GM12878 (cell line): ENCODE measurements around the gene CDSN. TPM values are rescaled to one million over a fixed set of nuclear protein-coding genes. Genes with fewer than 3 reads are reported as not detected.
A peak's percentile ranks its signal among the peaks of the same experiment; 100 is the strongest.
"Not testable (repeated sequence)": the region's sequence is repeated elsewhere in the genome, so short reads cannot be mapped to it uniquely, and the experiment has no call there.

Experiments used
- ATAC-seq: fragments of 200-7000 bp; cut with Tn5 transposase; 3 replicates; pipeline ENCODE4 v1.9.1; 2020; ENCODE audit warnings: mild to moderate bottlenecking, moderate library complexity
- BruUV-seq: library from RNA; stranded (reverse); fragments of 400-500 nt; replicated peaks from 2 replicates; lab custom pipeline; 2021; lab: Mats Ljungman, UMichigan
- CTCF ChIA-PET: fragments of 300-600 bp; sonication (Branson Sonifier 250); formaldehyde crosslinking; extraction: SDS; loops from one replicate; lab custom pipeline; 2021; ENCODE audit warnings: inconsistent platforms; lab: Yijun Ruan, JAX
- POLR2A ChIA-PET: fragments of 350-600 bp; formaldehyde crosslinking; extraction: SDS; loops from one replicate; lab custom pipeline; 2021; ENCODE audit warnings: inconsistent platforms; lab: Charles Lee
- RAD21 ChIA-PET: fragments of 300-600 bp; sonication (Branson Sonifier 250); formaldehyde crosslinking; loops from one replicate; lab custom pipeline; 2023; ENCODE audit warnings: antibody characterized with exemption; ENCODE audit not compliant: unreplicated experiment; lab: Charles Lee
- SMC1A ChIA-PET: fragments of 300-600 bp; sonication (Branson Sonifier 250); formaldehyde crosslinking; loops from one replicate; lab custom pipeline; 2023; ENCODE audit not compliant: unreplicated experiment, uncharacterized antibody; lab: Charles Lee
- DNase-seq: peaks from one replicate; pipeline ENCODE4 v3.0.0-alpha.2; 2011; ENCODE audit warnings: low read depth, low spot score
- FAIRE-seq: peaks from 3 replicates; lab custom pipeline; 2011; peaks lifted over from hg19 to GRCh38; lab: Jason Lieb, UNC
- H2AFZ ChIP-seq: 2 replicates; pipeline ENCODE4 v1.6.0; 2011; ENCODE audit warnings: low read depth, low read length, control low read depth; ENCODE audit not compliant: control insufficient read depth
- H3K27ac ChIP-seq: 2 replicates; pipeline ENCODE4 v1.5.1; 2011; ENCODE audit warnings: control low read depth; ENCODE audit not compliant: control insufficient read depth, insufficient read depth
- H3K27me3 ChIP-seq, 2 experiments: replicated peaks in 1 of 2; 2 replicates each; pipeline versions ENCODE4 v1.6.0 to v1.6.1; 2011; ENCODE audit warnings: low read length in 1 of 2; ENCODE audit not compliant: control insufficient read depth in 2 of 2, insufficient read depth in 2 of 2
- H3K36me3 ChIP-seq, 2 experiments: 2 replicates each; pipeline ENCODE4 v1.5.1; 2011; ENCODE audit warnings: low read length in 1 of 2; ENCODE audit not compliant: control insufficient read depth in 2 of 2, insufficient read depth in 2 of 2
- H3K4me1 ChIP-seq: 2 replicates; pipeline ENCODE4 v1.6.1; 2011; ENCODE audit warnings: mild to moderate bottlenecking, low read length, moderate library complexity, mixed read lengths; ENCODE audit not compliant: control insufficient read depth, insufficient read depth
- H3K4me2 ChIP-seq: 2 replicates; pipeline ENCODE4 v1.6.0; 2011; ENCODE audit warnings: control low read depth; ENCODE audit not compliant: control insufficient read depth, insufficient read depth
- H3K4me3 ChIP-seq: fragments of 200-600 bp; sonication (generic); 2 replicates; pipeline ENCODE4 v1.5.1; 2016
- H3K79me2 ChIP-seq: 2 replicates; pipeline ENCODE4 v1.6.0; 2011; ENCODE audit warnings: low read length; ENCODE audit not compliant: control insufficient read depth, insufficient read depth
- H3K9ac ChIP-seq: 2 replicates; pipeline ENCODE4 v1.8.0; 2011; ENCODE audit warnings: low read length, control low read depth, mixed read lengths; ENCODE audit not compliant: control insufficient read depth, insufficient read depth
- H3K9me3 ChIP-seq: replicated peaks from 3 replicates; pipeline ENCODE4 v1.5.1; 2011; ENCODE audit warnings: mild to moderate bottlenecking, low read length; ENCODE audit not compliant: control insufficient read depth, insufficient read depth
- H4K20me1 ChIP-seq: 2 replicates; pipeline ENCODE4 v1.6.0; 2011; ENCODE audit not compliant: control insufficient read depth, insufficient read depth
- ATF7 ChIP-seq: fragments of 450-650 bp; IDR thresholded peaks from 2 replicates; pipeline ENCODE4 v1.6.1; 2016; ENCODE audit warnings: low read depth, mild to moderate bottlenecking
- BACH1 ChIP-seq: fragments of 450-650 bp; IDR thresholded peaks from 2 replicates; pipeline ENCODE4 v1.6.1; 2017; ENCODE audit warnings: mild to moderate bottlenecking, borderline replicate concordance
- BHLHE40 ChIP-seq, 2 experiments: fragments of 450-650 bp in 1 of 2; IDR thresholded peaks; 2 replicates each; pipeline ENCODE4 v1.6.1; 2011 to 2017; ENCODE audit warnings: low read depth in 2 of 2, borderline replicate concordance in 1 of 2, improper control_type of control experiment in 1 of 2, low read length in 1 of 2, mild to moderate bottlenecking in 1 of 2
- DPF2 ChIP-seq: fragments of 450-650 bp; IDR thresholded peaks from 2 replicates; pipeline ENCODE4 v1.6.1; 2017; ENCODE audit warnings: mild to moderate bottlenecking
- EED ChIP-seq: sonication (generic); IDR thresholded peaks from 2 replicates; pipeline ENCODE4 v1.6.1; 2016; ENCODE audit warnings: antibody characterized with exemption, low read depth
- EGR1 ChIP-seq, 2 experiments: IDR thresholded peaks; 1 replicate in 1 of 2; 2 replicates in 1 of 2; pipeline ENCODE4 v1.6.1; 2011 to 2012; ENCODE audit warnings: low read depth in 2 of 2, low read length in 2 of 2, borderline replicate concordance in 1 of 2, mild to moderate bottlenecking in 1 of 2, moderate library complexity in 1 of 2
- HDGF ChIP-seq: fragments of 450-650 bp; IDR thresholded peaks from 2 replicates; pipeline ENCODE4 v1.6.1; 2016; ENCODE audit warnings: antibody characterized with exemption
- IKZF1 ChIP-seq: fragments of 450-650 bp; conservative IDR thresholded peaks from 2 replicates; pipeline ENCODE4 v1.6.1; 2017; ENCODE audit warnings: antibody characterized with exemption, mild to moderate bottlenecking
- IKZF2 ChIP-seq, 2 experiments: fragments of 450-650 bp; IDR thresholded peaks; 2 replicates each; pipeline ENCODE4 v1.6.1; 2017; ENCODE audit warnings: mild to moderate bottlenecking in 2 of 2, moderate library complexity in 2 of 2
- MEF2A ChIP-seq: IDR thresholded peaks from 2 replicates; pipeline ENCODE4 v1.6.1; 2011; ENCODE audit warnings: low read depth, mild to moderate bottlenecking, low read length, moderate library complexity; ENCODE audit not compliant: insufficient read depth
- MTA2 ChIP-seq: fragments of 450-650 bp; IDR thresholded peaks from 2 replicates; pipeline ENCODE4 v1.6.1; 2016; ENCODE audit warnings: low read depth, mild to moderate bottlenecking, moderate library complexity
- NBN ChIP-seq: fragments of 450-650 bp; IDR thresholded peaks from 2 replicates; pipeline ENCODE4 v1.6.1; 2016
- NR2F1 ChIP-seq: fragments of 450-650 bp; conservative IDR thresholded peaks from 2 replicates; pipeline ENCODE4 v1.6.1; 2017; ENCODE audit warnings: mild to moderate bottlenecking
- POLR2A ChIP-seq: IDR thresholded peaks from 2 replicates; pipeline ENCODE4 v1.6.1; 2011; ENCODE audit warnings: low read depth, mild to moderate bottlenecking, low read length
- POLR2AphosphoS5 ChIP-seq: IDR thresholded peaks from 2 replicates; pipeline ENCODE4 v1.6.1; 2011; ENCODE audit warnings: mild to moderate bottlenecking, low read length, inconsistent platforms
- POU2F2 ChIP-seq: IDR thresholded peaks from 3 replicates; pipeline ENCODE4 v1.6.1; 2011; ENCODE audit warnings: low read depth, mild to moderate bottlenecking, low read length, borderline replicate concordance
- RAD51 ChIP-seq: fragments of 450-650 bp; IDR thresholded peaks from 2 replicates; pipeline ENCODE4 v1.6.1; 2016; ENCODE audit warnings: moderate library complexity, mild to moderate bottlenecking, inconsistent platforms
- RUNX3 ChIP-seq: IDR thresholded peaks from 2 replicates; pipeline ENCODE4 v1.6.1; 2012; ENCODE audit warnings: low read length, inconsistent platforms
- TCF12 ChIP-seq: IDR thresholded peaks from 2 replicates; pipeline ENCODE4 v1.6.1; 2011; ENCODE audit warnings: low read depth, mild to moderate bottlenecking, low read length
- TCF3 ChIP-seq: IDR thresholded peaks from 2 replicates; pipeline ENCODE4 v1.6.1; 2012; ENCODE audit warnings: low read depth, mild to moderate bottlenecking, low read length, borderline replicate concordance; ENCODE audit not compliant: insufficient read depth
- WGBS: methylation state at CpG from one replicate; pipeline ENCODE4 v1.1.6; 2016; ENCODE audit warnings: low lambda C conversion rate; ENCODE audit not compliant: insufficient replicate concordance, insufficient coverage; ENCODE audit errors: missing lambda C conversion rate; 5-methylcytosine and 5-hydroxymethylcytosine counted together
- in situ Hi-C: fragments of 300-500 bp; cut with MboI; formaldehyde crosslinking; loops from 9 replicates; pipeline ENCODE4 v1.14.3; 2018; ENCODE audit warnings: mixed read lengths
- intact Hi-C: fragments of 100-400 bp; cut with micrococcal nuclease; formaldehyde crosslinking; loops from one replicate; pipeline ENCODE4 v1.14.2; 2022; ENCODE audit not compliant: unreplicated experiment
- polyA plus RNA-seq, 11 experiments: library from polyadenylated mRNA; depleted of rRNA in 4 of 11; unstranded in 6 of 11; stranded (reverse) in 5 of 11; fragments of >200 nt; fragmentation: Nextera tagmentation in 4 of 11; fragmentation: Illumina TruSeq in 1 of 11; extraction: Ambion mirVana in 4 of 11; extraction: Trizol in 1 of 11; gene quantifications; 1 replicate in 1 of 11; 2 replicates in 10 of 11; pipeline versions ENCODE4 v1.2.1 to v1.2.3, GENCODE V29; 2011 to 2016; ENCODE audit warnings: inconsistent platforms in 2 of 11, missing spikeins in 2 of 11, low read depth in 1 of 11
- total RNA-seq, 4 experiments: library from RNA; depleted of rRNA in 3 of 4; stranded (reverse); fragments of >200 nt in 3 of 4; fragmentation: Illumina TruSeq in 1 of 4; extraction: Trizol in 1 of 4; gene quantifications; 2 replicates each; pipeline versions ENCODE4 v1.2.1 to v1.2.3, GENCODE V29; 2013 to 2021
- TF ChIP-seq, protein P1 (sequence below): fragments of 450-650 bp; IDR thresholded peaks from 2 replicates; pipeline ENCODE4 v1.6.1; 2017; ENCODE audit warnings: low read depth, mild to moderate bottlenecking, moderate library complexity
- TF ChIP-seq, protein P2 (sequence below): fragments of 450-650 bp; IDR thresholded peaks from 2 replicates; pipeline ENCODE4 v1.6.1; 2016; ENCODE audit warnings: mild to moderate bottlenecking

CDSN gene
- total and polyA plus RNA-seq, 10 of the 15 experiments (the other 5 are each of a cell fraction or from before 2014, with no cell fraction given): 0.01 TPM; not detected in 9

DNA sequence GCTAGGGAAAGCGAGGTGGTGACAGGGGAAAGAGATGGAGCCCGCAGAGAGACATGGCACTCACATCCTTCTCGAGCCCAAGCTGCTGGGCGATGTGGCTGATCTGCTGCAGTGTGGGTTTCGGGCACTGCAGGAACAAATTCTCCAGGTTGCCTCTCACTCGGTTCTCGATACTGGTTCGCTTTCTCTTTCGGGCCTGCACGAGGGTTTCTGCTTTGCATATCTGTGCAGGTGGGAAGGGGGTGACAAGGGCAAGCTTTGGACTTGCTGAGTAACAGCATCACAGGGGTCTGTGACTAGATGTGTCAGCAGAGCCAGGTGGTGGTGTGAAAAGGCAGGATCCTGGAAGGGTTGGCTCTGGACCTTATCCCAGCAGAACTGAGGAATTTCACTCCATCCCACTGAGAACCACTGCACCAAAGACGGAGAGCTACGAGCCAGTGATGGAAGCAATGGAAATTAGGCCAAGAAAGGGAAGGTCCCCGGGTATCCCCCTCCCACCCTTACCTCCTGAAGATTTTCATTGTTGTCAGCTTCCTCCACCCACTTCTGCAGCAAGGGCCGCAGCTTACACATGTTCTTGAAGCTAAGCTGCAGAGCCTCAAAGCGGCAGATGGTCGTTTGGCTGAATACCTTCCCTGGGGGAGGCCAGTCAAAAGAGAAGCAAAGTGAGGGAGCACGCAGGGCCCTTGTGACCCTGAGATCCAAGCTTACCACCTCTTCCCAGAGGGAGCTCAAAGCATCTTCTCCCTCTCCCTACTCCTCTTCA lies 45.0 kb upstream of the CDSN start:
- Histone ChIP-seq H2AFZ (peak overlapping the region; percentile 59), H3K36me3 (peaks cover 8 to 12% of the 10 kb centered on the region in 2 experiments)
- not testable (repeated sequence) for H3K27me3 ChIP-seq
- peak; percentile 49; the same call in 1 of the 2 replicates for TF ChIP-seq BACH1
- TF ChIP-seq ATF7: 0 out of 2 replicates have a peak, but pooled peaks have one; percentile 20
- TF ChIP-seq RAD51: peak; percentile 51; the same call in 1 of the 2 replicates
- TF ChIP-seq EGR1 (IDR thresholded peaks at IDR 0.05; ENCODE audit: borderline replicate concordance in 1 of 2, low read depth in 2 of 2, low read length in 2 of 2): peak in 1 of 2 experiments; percentile 12; a peak in 1 of 3 replicates
- TF ChIP-seq TCF12: 0 out of 2 replicates have a peak, but pooled peaks have one; percentile 45
- peak; percentile 76 for TF ChIP-seq POLR2A
- TF ChIP-seq HDGF: peak; percentile 86
- TF ChIP-seq TCF3: 0 out of 2 replicates have a peak, but pooled peaks have one; percentile 53
- peak; percentile 62 for TF ChIP-seq EED
- TF ChIP-seq MEF2A: 0 out of 2 replicates have a peak, but pooled peaks have one; percentile 32
- peak; percentile 70 for TF ChIP-seq NR2F1
- TF ChIP-seq, protein P1, sequence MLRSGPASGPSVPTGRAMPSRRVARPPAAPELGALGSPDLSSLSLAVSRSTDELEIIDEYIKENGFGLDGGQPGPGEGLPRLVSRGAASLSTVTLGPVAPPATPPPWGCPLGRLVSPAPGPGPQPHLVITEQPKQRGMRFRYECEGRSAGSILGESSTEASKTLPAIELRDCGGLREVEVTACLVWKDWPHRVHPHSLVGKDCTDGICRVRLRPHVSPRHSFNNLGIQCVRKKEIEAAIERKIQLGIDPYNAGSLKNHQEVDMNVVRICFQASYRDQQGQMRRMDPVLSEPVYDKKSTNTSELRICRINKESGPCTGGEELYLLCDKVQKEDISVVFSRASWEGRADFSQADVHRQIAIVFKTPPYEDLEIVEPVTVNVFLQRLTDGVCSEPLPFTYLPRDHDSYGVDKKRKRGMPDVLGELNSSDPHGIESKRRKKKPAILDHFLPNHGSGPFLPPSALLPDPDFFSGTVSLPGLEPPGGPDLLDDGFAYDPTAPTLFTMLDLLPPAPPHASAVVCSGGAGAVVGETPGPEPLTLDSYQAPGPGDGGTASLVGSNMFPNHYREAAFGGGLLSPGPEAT: peak; percentile 81
- TF ChIP-seq IKZF1: peak; percentile 72
- peak; percentile 74; the same call in 1 of the 2 replicates for TF ChIP-seq NBN
- TF ChIP-seq POLR2AphosphoS5: peak; percentile 69; the same call in 1 of the 2 replicates
- TF ChIP-seq POU2F2: peak; percentile 93
- TF ChIP-seq IKZF2 (IDR thresholded peaks at IDR 0.05): peak; percentile 54 to 61
- TF ChIP-seq, protein P2, sequence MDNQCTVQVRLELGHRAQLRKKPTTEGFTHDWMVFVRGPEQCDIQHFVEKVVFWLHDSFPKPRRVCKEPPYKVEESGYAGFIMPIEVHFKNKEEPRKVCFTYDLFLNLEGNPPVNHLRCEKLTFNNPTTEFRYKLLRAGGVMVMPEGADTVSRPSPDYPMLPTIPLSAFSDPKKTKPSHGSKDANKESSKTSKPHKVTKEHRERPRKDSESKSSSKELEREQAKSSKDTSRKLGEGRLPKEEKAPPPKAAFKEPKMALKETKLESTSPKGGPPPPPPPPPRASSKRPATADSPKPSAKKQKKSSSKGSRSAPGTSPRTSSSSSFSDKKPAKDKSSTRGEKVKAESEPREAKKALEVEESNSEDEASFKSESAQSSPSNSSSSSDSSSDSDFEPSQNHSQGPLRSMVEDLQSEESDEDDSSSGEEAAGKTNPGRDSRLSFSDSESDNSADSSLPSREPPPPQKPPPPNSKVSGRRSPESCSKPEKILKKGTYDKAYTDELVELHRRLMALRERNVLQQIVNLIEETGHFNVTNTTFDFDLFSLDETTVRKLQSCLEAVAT: 0 out of 2 replicates have a peak, but pooled peaks have one; percentile 52
- TF ChIP-seq BHLHE40 (IDR thresholded peaks at IDR 0.05; ENCODE audit: borderline replicate concordance in 1 of 2, low read depth in 2 of 2, low read length in 1 of 2): peak in 1 of 2 experiments; percentile 82; a peak in 3 of 4 replicates
- 0 out of 2 replicates have a peak, but pooled peaks have one; percentile 9 for TF ChIP-seq MTA2
- peak; percentile 21; the same call in 1 of the 2 replicates for TF ChIP-seq RUNX3
- TF ChIP-seq DPF2: 0 out of 2 replicates have a peak, but pooled peaks have one; percentile 33
- TF ChIP-seq, all 136 proteins: peak for 22; not testable (repeated sequence) for 114
- H4K20me1 ChIP-seq, in situ Hi-C loops, H3K9ac ChIP-seq, intact Hi-C loops, BruUV-seq, H3K9me3 ChIP-seq, DNase-seq: not testable (repeated sequence)
- WGBS: 8% methylated on average over 17 of the region's 17 CpGs
- Histone ChIP-seq H3K4me2 (peak overlapping the region; percentile 44), H3K79me2 (peaks cover 16% of the 10 kb centered on the region), H3K4me3 (peak overlapping the region; percentile 49), H3K27ac (peak overlapping the region; percentile 37), H3K4me1 (peaks cover 32% of the 10 kb centered on the region)
- FAIRE-seq (peak; percentile 90), ATAC-seq (peak; percentile 89)
- RAD21 ChIA-PET: interaction anchor here (0.7 to 1.8 kb wide), 8 partner anchors 10 to 201 kb away, joined by 3 to 10 read pairs (median 4); no protein-coding TSS in a partner anchor
- POLR2A ChIA-PET: interaction anchor here (0.6 to 2.3 kb wide), 8 partner anchors 8 to 29 kb away, joined by 3 to 9 read pairs (median 4); no protein-coding TSS in a partner anchor
- CTCF ChIA-PET: interaction anchor here (0.8 to 2.4 kb wide), 14 partner anchors 9 to 201 kb away, joined by 3 to 10 read pairs (median 3); partner anchors contain the start of gene PSORS1C2
- SMC1A ChIA-PET: interaction anchor here (0.7 to 2.5 kb wide), 11 partner anchors 9 to 36 kb away, joined by 3 to 18 read pairs (median 4); partner anchors contain the start of gene PSORS1C2
